BLaER1 treated with 17β-estradiol and CSF1 and Interleukin-3, amounts not matched to agents 10 nM and 100 nM (cell line): Measurements from ENCODE around the gene NRL.

ENCODE experiments used
- H3K27ac ChIP-seq, 11 experiments: shearing (Covaris generic); formaldehyde crosslinking; 2 replicates each; pipeline ENCODE4 v1.8.1; 2022
- H3K27me3 ChIP-seq, 11 experiments: shearing (Covaris generic); formaldehyde crosslinking; 2 replicates each; pipeline ENCODE4 v1.8.1; 2022
- H3K36me3 ChIP-seq, 11 experiments: shearing (Covaris generic); formaldehyde crosslinking; 2 replicates each; pipeline ENCODE4 v1.8.1; 2022
- H3K4me1 ChIP-seq, 10 experiments: shearing (Covaris generic); formaldehyde crosslinking; 2 replicates each; pipeline ENCODE4 v1.8.1; 2022
- H3K4me2 ChIP-seq, 11 experiments: shearing (Covaris generic); formaldehyde crosslinking; 2 replicates each; pipeline ENCODE4 v1.8.1; 2022
- H3K4me3 ChIP-seq, 10 experiments: shearing (Covaris generic); formaldehyde crosslinking; 2 replicates each; pipeline ENCODE4 v1.8.1; 2022
- H3K9ac ChIP-seq, 11 experiments: shearing (Covaris generic); formaldehyde crosslinking; 2 replicates each; pipeline ENCODE4 v1.8.1; 2022
- H3K9me3 ChIP-seq, 11 experiments: shearing (Covaris generic); formaldehyde crosslinking; replicated peaks in 1 of 11; 2 replicates each; pipeline ENCODE4 v1.8.1; 2022
- H4K20me1 ChIP-seq, 11 experiments: shearing (Covaris generic); formaldehyde crosslinking; 2 replicates each; pipeline ENCODE4 v1.8.1; 2022
- Cebpa-rat ChIP-seq, 11 experiments: shearing (Covaris generic); IDR thresholded peaks; 2 replicates each; pipeline ENCODE4 v1.8.1; 2022

Gene NRL

GRCh38 chr14:24074625-24075484 is 39.9 kb downstream of the NRL start:
- H3K9ac ChIP-seq: no peak overlapping the region
- no peaks in the 10 kb centered on the region for H3K36me3 ChIP-seq
- no peak for TF ChIP-seq Cebpa-rat (IDR thresholded peaks at IDR 0.05)
- H3K4me2 ChIP-seq: peak overlapping the region in 2 of 11 experiments; percentile 2 to 7; a peak in 2 of 22 replicates
- peaks cover 0 to 36% (median 31%) of the 10 kb centered on the region in 10 experiments; a peak in 17 of 20 replicates for H3K4me1 ChIP-seq
- H4K20me1 ChIP-seq: 0 out of 22 replicates have a peak, but pooled peaks cover 0 to under 1% (median 0%) of the 10 kb centered on the region in 11 experiments
- peaks cover 0 to 4% (median 0%) of the 10 kb centered on the region in 11 experiments; a peak in 1 of 22 replicates for H3K27me3 ChIP-seq
- H3K27ac ChIP-seq: no peak overlapping the region
- H3K9me3 ChIP-seq: no peaks in the 10 kb centered on the region
- H3K4me3 ChIP-seq: no peak overlapping the region

- H3K9me3 ChIP-seq: no peaks in the 10 kb centered on the region
- no peak overlapping the region for H3K9ac ChIP-seq
- TF ChIP-seq Cebpa-rat (IDR thresholded peaks at IDR 0.05): no peak
- H3K4me2 ChIP-seq: peak overlapping the region in 5 of 11 experiments; percentile 4 to 45 (median 43); a peak in 7 of 22 replicates
- H3K27me3 ChIP-seq: no peaks in the 10 kb centered on the region
- H4K20me1 ChIP-seq: no peaks in the 10 kb centered on the region
- no peak overlapping the region for H3K27ac ChIP-seq
- peaks cover 0 to 38% (median 23%) of the 10 kb centered on the region in 10 experiments; a peak in 14 of 20 replicates for H3K4me1 ChIP-seq
- no peaks in the 10 kb centered on the region for H3K36me3 ChIP-seq
- H3K4me3 ChIP-seq: no peak overlapping the region
These were observed 41.6 kb downstream of the NRL start for GRCh38 chr14:24072881-24073877.

GRCh38 chr14:24072436-24072835 is 42.3 kb downstream of the NRL start:
- peaks cover 0 to 32% (median 18%) of the 10 kb centered on the region in 10 experiments; a peak in 14 of 20 replicates for H3K4me1 ChIP-seq
- H3K4me3 ChIP-seq: no peak overlapping the region
- peak overlapping the region in 5 of 11 experiments; percentile 4 to 45 (median 43); a peak in 7 of 22 replicates for H3K4me2 ChIP-seq
- no peak overlapping the region for H3K27ac ChIP-seq
- no peak overlapping the region for H3K9ac ChIP-seq
- no peaks in the 10 kb centered on the region for H3K9me3 ChIP-seq
- no peaks in the 10 kb centered on the region for H3K27me3 ChIP-seq
- H3K36me3 ChIP-seq: no peaks in the 10 kb centered on the region
- no peaks in the 10 kb centered on the region for H4K20me1 ChIP-seq
- TF ChIP-seq Cebpa-rat (IDR thresholded peaks at IDR 0.05): no peak

GRCh38 chr14:24071836-24072430 is 42.8 kb downstream of the NRL start:
- H3K27ac ChIP-seq: no peak overlapping the region
- H3K27me3 ChIP-seq: no peaks in the 10 kb centered on the region
- no peaks in the 10 kb centered on the region for H3K36me3 ChIP-seq
- no peaks in the 10 kb centered on the region for H4K20me1 ChIP-seq
- no peak overlapping the region for H3K4me3 ChIP-seq
- no peak overlapping the region for H3K9ac ChIP-seq
- H3K4me1 ChIP-seq: peaks cover 0 to 32% (median 16%) of the 10 kb centered on the region in 10 experiments; a peak in 14 of 20 replicates
- TF ChIP-seq Cebpa-rat (IDR thresholded peaks at IDR 0.05): no peak
- 0 out of 22 replicates have a peak overlapping the region, but pooled peaks of 1 of the 11 experiments have one; percentile 45 for H3K4me2 ChIP-seq
- no peaks in the 10 kb centered on the region for H3K9me3 ChIP-seq

- Histone ChIP-seq H3K27ac (no peak within 1 kb of the TSS), H3K9me3 (no peaks in the 10 kb centered on the region), H4K20me1 (no peaks in the 10 kb centered on the region), H3K9ac (no peak within 1 kb of the TSS), H3K4me3 (no peak within 1 kb of the TSS), H3K36me3 (no peaks in the 10 kb centered on the region), H3K4me1 (peaks cover 0 to 32% (median 16%) of the 10 kb centered on the region in 10 experiments; a peak in 14 of 20 replicates), H3K4me2 (peak within 1 kb of the TSS in 3 of 11 experiments; percentile 31 to 45 (median 44); a peak in 4 of 22 replicates), H3K27me3 (no peaks in the 10 kb centered on the region)
- no peak for TF ChIP-seq Cebpa-rat (IDR thresholded peaks at IDR 0.05)
These were observed 43.5 kb downstream of the NRL start, which contains the start of gene CPNE6 for GRCh38 chr14:24071144-24071697. Gene CPNE6, plus strand, starts transcription at chr14:24071562. Its CDS starts 1,375 bp downstream, at chr14:24072937.

GRCh38 chr14:24070285-24071143 is 44.2 kb downstream of the NRL start:
- H4K20me1 ChIP-seq: no peaks in the 10 kb centered on the region
- no peaks in the 10 kb centered on the region for H3K27me3 ChIP-seq
- peaks cover 0 to 32% (median 16%) of the 10 kb centered on the region in 10 experiments; a peak in 14 of 20 replicates for H3K4me1 ChIP-seq
- no peak overlapping the region; a peak in 1 of 22 replicates for H3K4me2 ChIP-seq
- H3K36me3 ChIP-seq: no peaks in the 10 kb centered on the region
- no peak overlapping the region for H3K9ac ChIP-seq
- no peak overlapping the region for H3K27ac ChIP-seq
- no peak overlapping the region for H3K4me3 ChIP-seq
- TF ChIP-seq Cebpa-rat (IDR thresholded peaks at IDR 0.05): no peak
- no peaks in the 10 kb centered on the region for H3K9me3 ChIP-seq

GRCh38 chr14:24069411-24069735 is 45.4 kb downstream of the NRL start:
- H3K9me3 ChIP-seq: no peaks in the 10 kb centered on the region
- no peak overlapping the region for H3K27ac ChIP-seq
- H3K36me3 ChIP-seq: no peaks in the 10 kb centered on the region
- no peak overlapping the region for H3K4me2 ChIP-seq
- H3K9ac ChIP-seq: no peak overlapping the region
- no peaks in the 10 kb centered on the region; a peak in 1 of 22 replicates for H4K20me1 ChIP-seq
- TF ChIP-seq Cebpa-rat (IDR thresholded peaks at IDR 0.05): no peak
- H3K27me3 ChIP-seq: no peaks in the 10 kb centered on the region
- H3K4me3 ChIP-seq: no peak overlapping the region
- peaks cover 0 to 32% (median 16%) of the 10 kb centered on the region in 10 experiments; a peak in 12 of 20 replicates for H3K4me1 ChIP-seq
